VCaP (cell line): Measurements from ENCODE around the gene HACD3.

Experiments
- H3K27ac ChIP-seq: fragments of 450-650 bp; 2 replicates; pipeline ENCODE4 v1.5.1; 2017
- CTCF ChIP-seq: fragments of 450-650 bp; conservative IDR thresholded peaks from 2 replicates; pipeline ENCODE4 v1.5.1; 2017; ENCODE audit warnings: mild to moderate bottlenecking, moderate library complexity

HACD3 gene

GRCh38 chr15:65583701-65584100 is 53.4 kb downstream of the HACD3 start:
- no peak for TF ChIP-seq CTCF
- H3K27ac ChIP-seq = no peak overlapping the region

- TF ChIP-seq CTCF = no peak
- no peak overlapping the region for H3K27ac ChIP-seq
Measured at GRCh38 chr15:65584241-65584640, 54.0 kb downstream of the HACD3 start.

GRCh38 chr15:65587094-65587493 is 56.8 kb downstream of the HACD3 start:
- H3K27ac ChIP-seq = no peak overlapping the region
- TF ChIP-seq CTCF = no peak

GRCh38 chr15:65595960-65596359 is 65.7 kb downstream of the HACD3 start:
- TF ChIP-seq CTCF = peak; percentile 74

GRCh38 chr15:65598468-65598867 is 68.2 kb downstream of the HACD3 start:
- TF ChIP-seq CTCF = no peak
- H3K27ac ChIP-seq = no peak overlapping the region

More at GRCh38 chr15:65595960-65596359, 65.7 kb downstream of the HACD3 start:
- H3K27ac ChIP-seq = no peak overlapping the region

GRCh38 chr15:65599677-65600076 is 69.4 kb downstream of the HACD3 start:
- H3K27ac ChIP-seq = no peak overlapping the region

GRCh38 chr15:65603134-65603533 is 72.9 kb downstream of the HACD3 start:
- no peak overlapping the region for H3K27ac ChIP-seq
- TF ChIP-seq CTCF = no peak

More at GRCh38 chr15:65599677-65600076, 69.4 kb downstream of the HACD3 start:
- TF ChIP-seq CTCF = no peak

GRCh38 chr15:65603559-65603958 is 73.3 kb downstream of the HACD3 start:
- TF ChIP-seq CTCF = no peak
- no peak overlapping the region for H3K27ac ChIP-seq
